Subcutaneous abdominal adipose tissue (tissue), 5 donors: ENCODE data around the gene KDM4B.

ENCODE experiments used
- H3K27ac ChIP-seq: one replicate; pipeline ENCODE4 v1.7.0; 2013; ENCODE audit warnings: low read depth, mild to moderate bottlenecking, inconsistent platforms, low read length, moderate library complexity
- H3K27me3 ChIP-seq, 5 donors: one replicate each; pipeline ENCODE4 v1.7.0; 2013; ENCODE audit warnings: low read length in 5 of 5, inconsistent platforms in 1 of 5; ENCODE audit not compliant: control insufficient read depth in 5 of 5, insufficient read depth in 4 of 5
- H3K36me3 ChIP-seq, 5 donors: one replicate each; pipeline ENCODE4 v1.7.0; 2013; ENCODE audit warnings: low read length in 5 of 5; ENCODE audit not compliant: control insufficient read depth in 5 of 5, insufficient read depth in 5 of 5
- H3K4me1 ChIP-seq, 5 donors: one replicate each; pipeline ENCODE4 v1.7.0; 2013; ENCODE audit warnings: low read length in 5 of 5, mild to moderate bottlenecking in 3 of 5, moderate library complexity in 1 of 5; ENCODE audit not compliant: control insufficient read depth in 5 of 5, insufficient read depth in 5 of 5
- H3K4me3 ChIP-seq, 5 donors: one replicate each; pipeline ENCODE4 v1.7.0; 2013; ENCODE audit warnings: low read length in 5 of 5, low read depth in 1 of 5
- H3K9ac ChIP-seq, 5 donors: one replicate each; pipeline ENCODE4 v1.7.0; 2013; ENCODE audit warnings: low read length in 5 of 5, mild to moderate bottlenecking in 4 of 5, moderate library complexity in 3 of 5
- H3K9me3 ChIP-seq, 5 donors: one replicate each; pipeline ENCODE4 v1.7.0; 2013; ENCODE audit warnings: low read length in 5 of 5; ENCODE audit not compliant: control insufficient read depth in 5 of 5
- donor health status: healthy.
- donor health status: healthy.
- donor health status: healthy.
- donor health status: healthy.
- donor health status: healthy.

Gene KDM4B

GRCh38 chr19:5106191-5106726 lies 137.3 kb downstream of the KDM4B start:
- H3K4me1 ChIP-seq: peaks cover 0 to 13% (median 11%) of the 10 kb centered on the region in 5 donors
- H3K9ac ChIP-seq: no peak overlapping the region
- H3K4me3 ChIP-seq: no peak overlapping the region
- no peaks in the 10 kb centered on the region for H3K9me3 ChIP-seq
- H3K27me3 ChIP-seq: no peaks in the 10 kb centered on the region
- no peak overlapping the region for H3K27ac ChIP-seq
- H3K36me3 ChIP-seq: peaks cover 0 to 51% (median 26%) of the 10 kb centered on the region in 5 donors

DNA sequence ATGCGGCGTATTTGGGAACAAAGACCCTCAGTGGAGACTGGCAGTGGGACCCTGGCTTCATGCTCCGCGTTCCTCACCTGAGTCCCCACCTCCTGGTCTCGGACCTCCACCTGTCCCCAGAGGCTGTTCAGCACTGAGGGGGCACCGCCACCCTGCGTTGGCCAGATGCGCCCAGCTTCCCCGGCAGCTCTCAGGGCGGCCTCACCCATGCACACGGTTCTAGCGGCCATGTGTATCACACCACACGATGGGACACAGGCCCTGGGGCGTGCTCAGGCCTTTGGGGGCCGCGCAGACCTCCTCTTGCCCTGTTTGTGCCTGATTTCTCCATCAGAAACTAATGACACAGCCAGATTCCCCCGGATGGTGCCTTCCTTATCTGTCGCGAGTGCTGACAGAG lies 138.1 kb downstream of the KDM4B start:
- Histone ChIP-seq H3K27me3 (no peaks in the 10 kb centered on the region), H3K4me3 (no peak overlapping the region), H3K36me3 (peaks cover 0 to 58% (median 33%) of the 10 kb centered on the region in 5 donors), H3K27ac (no peak overlapping the region), H3K4me1 (peaks cover 0 to 13% (median 11%) of the 10 kb centered on the region in 5 donors), H3K9ac (no peak overlapping the region), H3K9me3 (no peaks in the 10 kb centered on the region)

DNA sequence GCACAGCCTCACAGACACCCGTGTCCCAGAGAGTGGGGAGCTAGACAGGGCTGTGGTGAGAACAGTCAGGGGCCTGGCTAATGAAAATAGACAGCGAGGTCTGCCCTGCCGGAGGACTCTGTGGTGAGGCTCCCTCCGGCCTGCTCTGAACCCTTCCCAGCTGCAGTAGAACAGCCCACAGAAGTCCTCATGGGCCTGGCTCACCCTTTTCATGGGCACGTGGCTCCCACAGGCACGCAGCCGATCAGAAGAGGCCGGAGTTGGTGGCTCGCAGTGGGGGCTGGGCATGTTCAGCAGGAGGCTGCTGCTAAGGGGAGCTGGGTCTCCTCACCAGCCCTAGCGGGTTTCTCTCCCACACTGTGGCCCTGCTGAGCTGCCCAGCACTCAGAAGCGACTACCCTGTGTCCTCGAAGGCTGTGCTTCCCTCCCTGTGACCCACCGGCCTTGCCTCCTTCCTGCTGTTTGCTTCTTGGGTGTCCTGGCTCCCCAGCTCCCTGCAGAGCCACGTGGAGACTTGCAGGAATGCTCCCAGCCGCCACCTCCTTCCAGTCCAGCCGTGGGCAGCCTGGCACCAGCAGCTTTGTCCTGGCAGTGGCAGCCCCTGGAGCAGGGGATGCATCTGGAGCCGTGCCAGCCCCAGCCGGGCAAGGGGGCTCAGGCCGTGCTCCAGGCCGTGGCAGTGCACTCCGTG lies 138.7 kb downstream of the KDM4B start:
- Histone ChIP-seq H3K4me1 (peaks cover 0 to 12% (median 11%) of the 10 kb centered on the region in 5 donors), H3K9ac (no peak overlapping the region), H3K4me3 (no peak overlapping the region), H3K9me3 (no peaks in the 10 kb centered on the region), H3K27me3 (no peaks in the 10 kb centered on the region), H3K27ac (no peak overlapping the region), H3K36me3 (peaks cover 0 to 64% (median 39%) of the 10 kb centered on the region in 5 donors)

DNA sequence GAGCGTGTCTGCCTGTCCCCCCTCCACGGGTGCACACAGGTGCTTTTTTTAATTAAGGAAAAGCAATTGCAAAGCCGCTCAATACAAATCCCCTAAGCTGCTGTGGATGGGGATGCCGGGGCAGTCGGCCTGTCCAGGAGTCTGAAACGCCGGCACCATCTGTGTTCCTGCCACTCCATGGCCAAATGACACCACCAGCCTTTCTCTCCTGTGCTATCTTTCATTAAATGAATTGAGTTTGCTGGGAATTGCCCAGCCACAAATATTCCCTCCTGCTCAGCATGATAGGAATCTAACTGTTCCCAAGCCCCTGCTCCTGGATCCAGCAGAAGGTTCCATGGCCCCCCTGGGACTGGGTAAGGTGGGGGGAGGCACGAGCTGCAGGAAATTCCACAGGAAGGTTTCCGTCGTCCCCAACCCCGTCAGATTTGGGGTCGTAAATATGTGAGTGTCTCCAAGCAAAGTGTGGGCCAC lies 139.2 kb downstream of the KDM4B start:
- H3K9me3 ChIP-seq: no peaks in the 10 kb centered on the region
- H3K4me1 ChIP-seq: peaks cover 0 to 7% (median 6%) of the 10 kb centered on the region in 5 donors
- H3K36me3 ChIP-seq: peaks cover 0 to 65% (median 43%) of the 10 kb centered on the region in 5 donors
- no peak overlapping the region for H3K4me3 ChIP-seq
- H3K9ac ChIP-seq: no peak overlapping the region
- H3K27me3 ChIP-seq: no peaks in the 10 kb centered on the region
- no peak overlapping the region for H3K27ac ChIP-seq

GRCh38 chr19:5108866-5109265 lies 140.0 kb downstream of the KDM4B start:
- no peak overlapping the region for H3K4me3 ChIP-seq
- H3K9me3 ChIP-seq: no peaks in the 10 kb centered on the region
- no peak overlapping the region for H3K27ac ChIP-seq
- H3K27me3 ChIP-seq: no peaks in the 10 kb centered on the region
- H3K36me3 ChIP-seq: peaks cover 0 to 69% (median 49%) of the 10 kb centered on the region in 5 donors
- no peak overlapping the region for H3K9ac ChIP-seq
- H3K4me1 ChIP-seq: no peaks in the 10 kb centered on the region

DNA sequence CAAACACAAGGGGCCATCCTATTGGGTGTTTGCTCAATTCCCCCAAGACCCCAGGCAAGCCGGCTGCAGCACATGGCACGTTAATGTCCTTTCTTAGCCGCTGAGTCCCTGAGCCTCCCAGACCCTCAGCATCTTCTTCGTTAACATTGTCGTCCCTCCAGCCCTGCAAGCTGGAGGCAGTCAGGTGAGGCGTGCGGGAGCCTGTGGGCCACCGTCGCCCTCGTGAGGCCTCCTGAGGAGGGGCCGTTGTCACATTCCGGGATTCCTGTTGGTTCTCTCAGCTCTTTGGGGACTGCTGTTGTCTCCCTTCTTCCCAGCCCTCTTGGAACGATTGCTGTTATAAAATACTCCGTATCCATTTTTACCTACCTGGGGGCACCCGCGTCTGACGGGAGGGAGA lies 140.6 kb downstream of the KDM4B start:
- Histone ChIP-seq H3K27ac (no peak overlapping the region), H3K9ac (no peak overlapping the region), H3K4me1 (no peaks in the 10 kb centered on the region), H3K27me3 (no peaks in the 10 kb centered on the region), H3K9me3 (no peaks in the 10 kb centered on the region), H3K36me3 (peaks cover 0 to 76% (median 54%) of the 10 kb centered on the region in 5 donors), H3K4me3 (no peak overlapping the region)

GRCh38 chr19:5110546-5110945 lies 141.6 kb downstream of the KDM4B start:
- H3K9ac ChIP-seq: no peak overlapping the region

DNA sequence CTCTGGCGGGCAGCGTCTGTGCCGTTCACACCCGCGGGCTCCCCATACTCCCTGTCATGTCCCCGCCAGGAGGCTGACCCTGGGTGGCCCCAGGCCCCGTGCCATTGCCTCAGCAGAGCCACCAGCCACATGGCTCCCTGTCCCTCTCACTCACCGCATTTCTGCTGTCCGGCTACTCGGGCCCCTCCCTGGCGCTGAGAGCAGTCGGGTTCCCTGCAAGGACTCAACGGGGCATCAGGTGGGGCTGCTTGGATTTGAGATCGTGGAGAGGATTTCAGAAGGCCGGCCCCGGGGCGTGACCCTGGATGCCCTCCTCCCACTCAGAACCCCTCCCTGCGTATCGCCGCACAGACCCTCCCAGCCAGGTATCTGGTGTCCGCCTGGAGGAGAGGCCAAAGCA lies 142.1 kb downstream of the KDM4B start:
- Histone ChIP-seq H3K27me3 (no peaks in the 10 kb centered on the region), H3K9me3 (peaks cover 0 to 3% (median 0%) of the 10 kb centered on the region in 5 donors), H3K27ac (no peak overlapping the region), H3K4me1 (no peaks in the 10 kb centered on the region), H3K36me3 (peaks cover 0 to 78% (median 50%) of the 10 kb centered on the region in 5 donors), H3K4me3 (no peak overlapping the region), H3K9ac (no peak overlapping the region)

More at GRCh38 chr19:5110546-5110945, 141.6 kb downstream of the KDM4B start:
- no peaks in the 10 kb centered on the region for H3K4me1 ChIP-seq
- no peaks in the 10 kb centered on the region for H3K9me3 ChIP-seq
- H3K27me3 ChIP-seq: no peaks in the 10 kb centered on the region
- peaks cover 0 to 79% (median 51%) of the 10 kb centered on the region in 5 donors for H3K36me3 ChIP-seq
- H3K4me3 ChIP-seq: no peak overlapping the region
- H3K27ac ChIP-seq: no peak overlapping the region

- H3K27ac ChIP-seq: no peak overlapping the region
- H3K27me3 ChIP-seq: no peaks in the 10 kb centered on the region
- peaks cover 0 to 70% (median 42%) of the 10 kb centered on the region in 5 donors for H3K36me3 ChIP-seq
- H3K4me3 ChIP-seq: no peak overlapping the region
- H3K9ac ChIP-seq: no peak overlapping the region
- H3K4me1 ChIP-seq: no peaks in the 10 kb centered on the region
- peaks cover 0 to 5% (median 0%) of the 10 kb centered on the region in 5 donors for H3K9me3 ChIP-seq
Measured at GRCh38 chr19:5112175-5112574, 143.3 kb downstream of the KDM4B start.
